HG03439 (cell line): ENCODE data around the gene GDPD5.

Experiments used
- ATAC-seq: cut with Tn5 transposase; IDR thresholded peaks from one replicate; pipeline ENCODE4 v1.9.1; 2021; ENCODE audit warnings: mild to moderate bottlenecking, moderate library complexity; ENCODE audit not compliant: unreplicated experiment

Gene GDPD5

DNA sequence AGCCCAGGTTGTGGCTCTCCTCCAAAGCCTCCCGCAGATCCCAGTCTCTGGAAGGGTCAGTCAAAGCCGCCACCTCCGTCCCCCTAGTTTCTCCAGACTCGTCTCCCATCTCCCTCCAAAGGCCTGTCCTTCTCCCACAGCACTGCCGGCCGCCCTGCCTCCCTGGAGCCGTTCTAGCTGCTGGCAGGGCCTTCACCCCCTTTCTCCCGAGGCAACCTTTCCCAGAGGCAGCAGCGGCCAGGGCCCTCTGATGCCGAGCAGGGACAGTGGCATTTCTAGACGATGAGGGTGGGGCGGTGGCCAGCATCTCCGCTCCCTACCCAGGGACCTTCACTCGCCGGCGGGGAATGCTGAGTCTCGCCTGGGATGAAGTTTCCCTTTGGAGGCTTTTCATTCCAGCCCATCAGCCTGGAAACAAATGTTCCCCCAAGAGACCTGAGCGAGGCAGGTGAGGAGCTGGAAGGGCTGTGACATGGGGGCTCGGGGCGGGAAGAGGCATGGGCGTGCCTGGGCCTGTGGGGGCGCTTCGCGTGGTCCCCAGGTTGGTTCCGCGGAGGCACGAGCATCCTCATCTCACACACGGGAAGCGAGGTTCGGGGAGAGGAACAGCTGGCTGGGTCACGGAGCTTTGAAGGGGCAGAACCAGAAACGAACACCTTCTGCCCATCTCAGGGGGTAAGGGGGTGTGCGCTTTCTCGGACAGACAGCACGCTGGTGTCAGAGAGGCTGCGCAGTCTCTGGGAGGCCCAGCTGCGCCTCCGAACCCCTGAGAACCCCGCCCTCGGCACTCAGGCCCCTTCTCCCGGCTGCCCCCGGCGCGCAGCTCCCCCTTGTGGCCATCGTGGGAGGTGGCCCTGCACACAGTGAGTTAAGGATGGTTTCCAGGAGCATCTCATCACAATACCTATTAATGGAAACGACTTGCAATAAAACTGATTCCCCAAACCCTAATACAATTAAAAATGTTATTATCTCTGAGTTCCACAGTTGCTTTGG, 74.6 kb downstream of the GDPD5 start:
- ATAC-seq: no peak

DNA sequence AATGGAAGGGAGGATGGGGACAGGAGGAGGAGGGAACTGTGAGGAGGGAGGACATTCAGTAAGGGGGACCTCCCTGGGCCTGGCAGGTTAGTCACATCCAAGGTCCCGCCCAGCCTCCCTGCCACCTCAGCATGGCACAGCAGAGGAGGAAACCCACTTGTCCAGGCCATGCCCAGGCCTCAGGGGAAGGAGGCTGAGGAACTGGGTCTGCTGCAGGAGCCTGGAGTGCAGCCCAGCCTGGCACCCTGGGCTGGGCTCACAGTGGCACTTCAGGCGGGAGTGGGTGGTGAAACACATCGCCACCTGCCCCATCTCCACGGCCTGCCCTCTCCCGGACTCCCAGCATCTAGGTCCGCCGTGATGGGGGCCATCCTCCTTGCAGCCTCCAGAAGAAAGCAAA, 75.5 kb downstream of the GDPD5 start:
- ATAC-seq: no peak

DNA sequence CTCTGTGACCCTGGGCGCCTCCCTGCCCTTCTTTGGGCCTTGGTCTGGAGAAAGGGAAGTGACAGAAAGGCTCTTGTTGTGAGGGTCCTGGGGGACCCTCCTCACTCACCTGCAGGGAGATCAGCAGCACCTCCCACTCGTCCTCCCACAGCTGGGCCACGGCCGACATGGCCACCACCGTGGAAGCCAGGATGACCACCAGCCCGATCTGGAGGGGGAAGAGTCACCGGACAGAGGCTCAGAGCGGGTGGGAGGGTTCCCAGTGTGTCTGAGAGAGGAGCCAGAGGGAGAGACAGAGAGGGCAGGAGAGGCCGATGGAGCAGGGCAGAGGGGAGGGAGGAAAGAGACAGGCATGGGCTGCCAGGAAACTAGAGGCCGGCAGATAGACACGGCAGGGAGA, 76.0 kb downstream of the GDPD5 start:
- ATAC-seq: no peak

DNA sequence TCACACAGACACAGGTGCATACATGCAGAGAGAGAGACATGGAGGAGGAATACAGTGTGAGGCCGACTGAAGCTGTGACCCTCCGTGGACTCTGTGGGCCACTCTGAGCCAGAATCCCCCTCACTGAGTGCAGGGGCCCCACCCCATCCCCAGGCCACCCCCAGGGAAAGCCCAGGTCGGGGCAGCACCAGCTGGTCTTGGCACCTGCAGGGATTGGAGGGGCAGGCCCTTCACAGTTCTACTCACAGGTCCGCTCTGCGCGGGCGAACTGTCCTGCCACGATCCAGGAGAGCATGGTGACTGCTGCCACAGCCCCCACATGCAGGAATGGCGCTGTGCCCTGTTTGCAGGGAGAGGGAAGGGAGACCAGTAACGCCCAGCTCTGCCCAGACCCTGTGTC, 76.5 kb downstream of the GDPD5 start:
- ATAC-seq: no peak

DNA sequence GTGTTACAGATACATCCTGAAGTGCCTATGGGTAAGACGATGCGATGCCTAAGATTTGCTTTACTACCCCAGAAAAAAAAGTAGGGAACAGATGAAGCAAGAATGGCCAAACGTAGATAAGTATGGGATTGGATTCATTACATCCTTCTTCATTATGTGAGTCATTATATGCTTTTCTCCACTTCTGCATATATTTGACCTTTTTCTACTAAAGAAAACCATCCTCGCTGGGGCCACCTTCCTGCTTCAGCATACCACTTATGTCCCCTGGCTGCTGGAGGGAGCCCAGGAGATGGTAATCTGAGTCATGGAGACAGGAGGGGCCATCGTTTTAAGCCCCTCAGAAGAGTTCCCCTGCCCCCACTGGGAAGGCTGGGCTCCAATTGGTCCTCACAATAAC, 78.3 kb downstream of the GDPD5 start:
- no peak for ATAC-seq

DNA sequence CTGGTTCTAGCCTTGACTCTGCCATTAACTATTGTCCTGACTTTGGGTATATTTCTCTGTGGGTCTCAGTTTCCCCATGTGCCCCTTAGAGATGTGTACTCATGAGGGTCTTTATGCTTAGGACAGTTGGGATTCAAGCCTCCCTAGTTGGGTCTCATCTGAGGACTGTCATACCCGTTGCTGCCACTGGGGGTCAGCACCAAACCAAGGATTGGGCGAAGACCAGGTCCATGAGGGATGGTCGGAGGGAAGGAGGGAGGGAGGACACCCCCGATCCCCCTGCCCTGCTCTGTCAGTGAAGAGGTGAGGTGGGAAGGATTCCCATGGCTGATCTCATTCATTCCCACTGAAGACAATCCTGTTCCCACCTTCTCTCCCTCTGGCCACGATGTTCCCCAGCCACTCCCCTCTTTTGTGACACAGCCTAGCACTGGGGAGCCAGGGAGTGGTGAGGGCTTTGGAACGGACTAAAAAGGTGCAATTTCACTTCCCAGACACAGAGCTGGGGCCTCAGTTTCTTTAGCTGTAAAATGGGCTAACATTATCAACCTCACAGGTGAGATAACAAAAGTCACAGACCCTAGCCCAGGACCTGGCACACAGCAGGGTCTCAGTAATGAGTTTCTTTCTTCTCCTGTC, 80.3 kb downstream of the GDPD5 start:
- no peak for ATAC-seq

DNA sequence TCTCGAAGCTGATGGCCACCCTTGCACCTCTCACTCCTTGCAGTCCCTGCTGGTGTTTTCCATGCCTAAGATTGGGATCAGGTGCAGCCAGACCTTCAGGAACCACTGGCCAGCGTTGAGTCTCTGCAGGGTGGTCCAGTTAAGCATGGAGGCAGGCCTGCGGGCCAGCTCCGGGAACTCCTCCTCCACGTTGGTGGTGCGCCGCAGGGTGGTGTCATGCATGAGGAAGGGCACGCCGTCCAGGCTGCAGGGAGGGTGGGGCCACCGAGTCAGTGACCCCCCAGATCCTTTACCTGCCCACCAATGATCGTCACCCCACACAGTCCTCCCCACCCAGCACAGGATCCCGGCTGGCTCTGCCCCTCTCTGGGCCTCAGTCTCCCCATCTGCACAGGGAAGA, 82.7 kb downstream of the GDPD5 start:
- ATAC-seq: no peak

DNA sequence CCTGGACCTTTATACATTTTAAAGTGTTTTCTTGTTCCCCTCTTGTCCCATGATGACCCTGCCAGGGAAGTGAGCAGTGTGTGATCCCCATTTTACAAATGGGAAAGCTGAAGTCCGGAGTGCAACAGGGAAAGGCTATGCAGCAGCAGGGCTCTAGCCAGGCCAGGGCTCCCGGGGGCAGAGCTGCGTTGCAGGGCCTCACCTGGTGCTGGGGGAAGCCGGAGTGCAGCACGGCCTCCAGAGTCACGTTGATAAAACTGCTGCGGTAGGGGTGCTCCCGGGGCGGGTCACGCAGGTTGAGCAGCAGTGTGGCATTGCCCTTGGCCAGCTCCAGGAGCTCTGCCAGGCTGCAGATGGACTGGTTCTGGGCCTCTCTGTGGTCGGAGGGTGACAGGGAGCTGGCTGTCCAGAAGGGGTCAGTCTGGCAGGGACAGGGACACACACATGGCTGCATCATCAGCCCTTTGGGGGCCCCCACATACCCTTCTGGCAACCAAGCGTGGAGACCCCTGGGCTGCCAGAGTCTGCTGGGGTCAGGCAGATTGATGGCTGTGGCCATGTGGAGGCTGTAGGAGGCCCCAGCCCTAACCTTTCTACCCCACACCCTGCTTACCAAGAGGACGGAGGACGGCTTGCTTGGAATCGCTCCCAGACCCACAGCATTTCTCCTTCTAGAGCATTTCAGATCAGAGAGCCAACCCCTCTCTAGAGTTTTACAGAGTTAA, 83.4 kb downstream of the GDPD5 start:
- no peak for ATAC-seq

DNA sequence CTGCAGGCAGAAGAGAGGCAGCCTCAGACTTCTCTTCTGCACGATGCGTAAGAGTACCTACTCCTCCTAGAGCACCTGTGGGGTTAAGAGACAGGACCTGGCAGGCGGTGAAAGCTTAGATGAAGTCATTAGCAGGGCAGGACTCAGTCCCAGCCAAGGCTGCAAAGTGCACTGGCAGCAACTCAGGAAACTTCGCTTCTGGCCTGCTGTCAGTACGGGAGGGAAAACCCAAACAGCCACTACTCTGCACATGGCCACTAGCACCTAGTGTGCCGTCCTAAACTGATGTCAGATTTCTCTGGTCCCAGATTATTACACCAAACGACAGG, 84.0 kb downstream of the GDPD5 start:
- no peak for ATAC-seq

DNA sequence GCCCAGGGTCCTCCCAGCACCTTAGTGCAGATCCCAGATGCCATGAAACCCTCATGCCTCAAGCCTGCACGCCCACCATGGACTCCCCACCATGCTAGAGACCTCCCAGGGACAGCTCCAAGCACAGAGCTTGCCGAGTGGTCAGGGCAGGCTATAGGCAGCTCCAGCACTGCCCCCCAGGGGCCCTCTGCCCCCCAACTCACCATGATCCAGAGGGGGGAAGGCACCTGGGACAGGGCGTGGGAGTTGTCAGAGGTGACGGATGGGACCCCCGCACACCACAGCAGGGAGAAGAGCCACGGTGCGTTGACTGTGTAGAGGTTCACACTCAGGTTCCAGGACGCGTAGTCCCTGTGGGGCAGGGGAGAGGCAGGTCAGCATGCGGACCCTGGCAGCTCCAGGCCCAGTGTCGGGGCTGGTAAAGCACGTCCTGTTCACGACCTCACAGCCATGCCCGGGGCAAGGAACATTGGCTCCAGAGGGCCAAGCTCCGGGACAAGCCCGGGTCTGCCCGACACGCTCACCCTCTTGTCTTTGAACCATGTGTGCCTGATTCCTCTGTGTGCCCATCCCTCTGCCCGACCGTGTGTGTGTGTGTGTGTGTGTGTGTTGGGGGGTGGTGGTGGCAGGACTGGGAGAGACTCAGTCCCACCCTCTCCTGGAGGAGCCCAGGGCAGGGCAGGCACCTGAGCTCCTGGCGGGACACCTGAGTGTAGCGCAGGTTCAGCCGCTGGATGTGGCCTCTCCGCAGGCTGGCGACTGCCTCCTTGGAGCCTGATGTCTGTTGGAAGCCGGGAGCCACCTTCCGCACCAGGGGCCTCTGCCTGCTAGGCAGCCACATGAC, 84.6 kb downstream of the GDPD5 start:
- ATAC-seq: no peak

DNA sequence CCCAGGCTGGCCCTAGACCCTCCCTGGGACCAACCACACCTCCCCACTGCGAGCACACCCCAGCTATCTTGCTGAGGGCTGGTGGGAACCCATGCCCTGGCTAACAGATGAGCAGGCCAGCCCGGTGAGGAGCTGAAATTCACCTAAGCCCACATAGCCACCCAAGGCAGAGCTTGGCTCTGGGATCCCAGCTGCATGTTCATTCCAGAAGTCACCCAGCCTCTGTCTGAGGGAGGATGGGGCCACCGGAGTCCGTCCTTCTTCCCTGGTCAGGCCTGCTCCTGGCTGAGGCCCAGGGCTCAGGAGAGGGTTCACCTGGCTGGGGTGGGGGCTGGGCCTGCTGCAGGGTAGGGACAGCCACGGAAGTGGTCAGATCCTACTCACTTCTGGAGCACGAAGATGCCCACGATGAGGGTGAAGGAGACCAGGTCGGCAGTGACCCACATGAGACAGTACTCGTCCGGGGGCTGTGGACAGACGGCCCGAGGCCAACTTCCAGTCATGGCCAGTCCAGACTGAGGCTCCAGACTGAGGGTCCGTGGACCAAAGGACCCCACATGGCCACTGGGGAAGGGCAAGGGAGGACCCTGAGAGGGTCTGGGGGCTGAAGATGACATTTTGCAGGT, 86.1 kb downstream of the GDPD5 start:
- ATAC-seq: no peak

DNA sequence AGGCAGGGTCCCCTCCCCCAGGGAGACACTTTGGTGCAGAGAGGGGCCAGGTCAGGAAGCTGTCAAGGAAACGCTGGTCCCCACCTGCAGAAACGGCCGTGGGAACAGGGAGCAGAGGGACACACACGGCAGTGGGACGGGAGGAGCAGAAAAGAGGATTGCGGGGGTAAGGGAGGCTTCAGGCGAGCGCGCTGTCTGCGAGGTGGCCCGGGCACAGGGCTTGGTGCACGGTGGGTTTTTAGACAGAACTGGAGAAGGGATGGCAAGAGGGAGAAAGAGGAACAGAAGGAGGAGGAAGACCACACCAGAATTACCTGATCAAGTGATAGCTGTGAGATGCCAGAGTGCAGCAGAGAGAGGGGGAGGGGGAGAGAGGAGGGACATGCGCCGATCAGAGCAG, 86.7 kb downstream of the GDPD5 start:
- no peak for ATAC-seq

DNA sequence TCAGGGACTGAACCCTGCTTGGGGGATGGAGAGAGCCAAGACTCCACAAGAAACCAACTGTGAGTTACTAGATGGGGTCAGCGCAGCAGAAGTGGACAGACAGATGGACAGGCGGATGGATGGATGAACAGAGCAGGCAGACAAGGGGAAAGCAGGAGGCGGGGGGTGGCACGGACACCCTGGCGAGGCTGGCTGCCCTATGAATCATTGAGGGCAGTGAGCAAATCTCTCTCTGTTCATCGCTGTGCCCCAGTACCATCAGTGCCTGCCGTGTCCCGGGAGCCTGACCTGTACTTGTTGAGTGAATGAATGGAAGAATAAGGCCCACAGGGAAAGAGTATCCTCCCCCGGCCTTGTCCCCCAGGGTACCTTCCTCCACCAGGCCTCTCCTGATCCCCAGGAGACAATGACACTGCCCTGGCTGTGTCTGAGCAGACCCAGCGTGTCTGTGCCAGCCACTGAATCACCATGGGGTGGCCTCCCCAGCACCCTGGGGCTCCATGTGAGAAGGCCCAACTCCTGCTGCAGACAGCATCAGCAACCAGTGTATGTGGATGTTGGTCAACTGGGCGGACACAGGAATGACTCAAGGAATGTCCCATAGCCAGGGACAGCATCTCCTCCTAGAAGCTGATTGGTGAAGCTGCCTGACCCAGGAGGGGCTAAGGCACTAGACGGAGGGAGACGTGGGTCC, 87.6 kb downstream of the GDPD5 start:
- no peak for ATAC-seq

DNA sequence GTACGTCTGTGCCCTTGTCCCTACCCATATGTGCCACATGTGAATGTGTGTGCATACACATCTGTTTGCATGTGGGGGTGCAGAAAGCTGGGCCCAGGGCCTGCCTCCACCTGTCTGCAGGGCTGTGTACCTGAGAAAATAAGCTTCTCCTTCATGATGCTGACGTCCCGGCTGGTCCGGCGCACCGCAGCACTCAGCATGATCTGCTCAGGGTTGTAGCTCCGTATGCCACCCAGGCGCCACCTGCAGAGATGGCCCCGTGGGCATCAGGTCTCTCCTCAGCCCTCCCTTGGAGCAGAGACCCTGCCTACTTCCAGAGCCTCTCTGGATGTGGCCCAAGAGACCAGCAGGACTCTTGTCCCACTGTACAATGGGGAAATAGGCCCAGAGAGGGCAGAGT, 88.9 kb downstream of the GDPD5 start:
- ATAC-seq: no peak

DNA sequence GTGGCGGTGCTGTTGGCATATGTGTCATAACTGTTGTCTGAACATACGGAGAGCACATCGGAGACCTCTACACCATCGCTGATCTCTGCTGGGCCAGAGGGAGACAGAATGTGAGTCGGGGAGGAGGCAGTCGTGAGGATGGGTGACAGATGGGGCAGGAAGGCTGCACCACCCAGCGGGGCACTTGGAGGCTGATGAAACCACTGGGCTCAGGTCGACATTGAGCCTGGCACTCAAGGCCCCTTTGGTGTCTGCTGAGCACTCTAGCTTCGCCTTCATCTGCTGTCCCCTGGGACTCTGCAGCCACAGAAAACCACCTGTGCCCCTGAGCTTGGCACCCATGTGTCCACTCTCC, 90.2 kb downstream of the GDPD5 start:
- ATAC-seq: no peak

DNA sequence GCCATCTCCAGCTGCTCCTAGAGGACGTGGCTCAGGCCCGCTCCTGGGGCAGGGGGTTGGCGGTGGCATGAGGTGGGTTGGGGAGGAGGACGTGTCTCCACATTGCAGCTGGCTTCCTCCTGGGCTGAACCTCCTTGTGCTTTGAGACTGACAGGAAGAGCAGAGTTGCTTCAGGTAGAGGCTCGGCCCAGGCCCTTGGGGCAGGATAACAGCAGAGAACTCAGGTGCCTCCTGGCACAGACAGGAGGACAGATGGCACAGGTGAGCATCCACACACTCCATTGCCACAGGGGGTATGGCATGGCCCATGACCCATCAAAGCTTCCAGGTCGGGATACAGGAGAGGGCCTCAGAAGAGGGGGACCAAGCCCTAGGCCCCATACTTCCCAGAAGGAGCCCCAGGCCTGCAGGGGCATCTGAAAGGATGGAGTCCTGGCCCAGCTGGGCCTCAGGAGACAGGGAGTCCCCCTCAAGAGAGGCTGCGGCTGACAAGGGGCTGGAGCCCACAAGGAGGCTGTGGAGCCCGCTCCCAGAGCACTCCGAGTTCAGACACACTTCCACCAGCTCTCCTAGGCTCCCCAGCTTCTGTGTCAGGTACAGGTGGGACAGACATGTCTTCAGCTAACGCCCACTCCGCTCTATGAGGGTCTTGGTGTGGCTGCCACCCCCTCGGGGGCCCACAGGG, 90.7 kb downstream of the GDPD5 start:
- no peak for ATAC-seq

DNA sequence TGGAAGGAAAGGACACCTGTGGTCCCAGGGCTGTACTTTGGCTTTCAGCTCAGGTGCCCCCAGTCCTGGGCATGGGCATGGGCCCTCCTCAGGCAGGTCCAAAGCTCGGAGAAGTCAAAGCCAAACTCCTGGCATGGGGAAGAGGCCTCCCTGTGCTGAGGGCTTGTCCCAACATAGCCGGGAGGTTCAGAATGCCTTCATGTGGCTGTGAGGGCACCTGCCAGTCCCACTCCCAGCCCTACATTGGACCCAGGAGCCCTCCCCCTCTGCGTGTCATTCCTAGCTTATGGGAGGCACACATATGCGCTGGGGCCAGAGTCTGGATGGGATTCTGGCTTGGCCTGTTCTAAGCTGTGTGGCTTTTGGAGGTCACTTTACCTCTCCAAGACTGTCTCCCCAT, 91.7 kb downstream of the GDPD5 start:
- no peak for ATAC-seq

DNA sequence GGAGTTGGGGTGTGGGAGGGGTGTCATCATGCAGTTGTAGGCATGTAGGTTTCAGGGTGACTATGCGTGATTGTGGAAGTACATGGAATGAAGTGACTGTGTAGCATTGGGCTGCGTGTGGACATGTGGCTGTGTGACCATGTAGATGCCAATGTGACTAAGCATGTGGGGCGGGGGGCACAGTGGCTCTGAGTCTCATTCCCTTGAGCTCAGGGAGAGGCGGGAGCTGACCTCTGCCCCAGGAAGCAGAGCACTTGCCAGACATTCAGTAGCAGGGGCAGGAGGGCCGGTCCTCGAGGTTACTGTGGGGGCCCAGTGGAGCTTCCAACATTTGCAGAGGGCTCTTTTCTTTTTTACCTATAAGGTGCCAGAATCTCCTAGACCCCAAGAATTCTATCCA, 92.3 kb downstream of the GDPD5 start:
- ATAC-seq: no peak

DNA sequence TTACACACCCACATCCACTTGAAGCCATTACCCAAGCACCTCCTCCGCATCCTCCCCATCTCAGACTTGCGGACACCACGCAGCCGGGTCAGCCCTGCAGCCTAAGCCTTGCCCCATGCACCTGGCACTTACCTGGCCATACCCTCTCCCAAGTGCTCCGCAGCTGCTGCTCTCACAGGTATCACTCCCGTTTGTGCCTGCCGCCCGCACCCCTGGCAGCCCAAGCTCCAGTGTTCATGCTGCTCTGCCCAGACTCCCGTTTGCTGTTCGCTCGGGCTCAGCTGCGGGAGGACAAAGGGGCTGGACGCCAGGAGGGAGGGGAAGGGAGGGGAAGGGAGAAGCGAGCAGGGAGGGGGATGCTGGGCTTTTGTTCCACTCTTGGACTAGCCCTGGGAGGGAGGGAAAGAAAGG, 92.8 kb downstream of the GDPD5 start, which contains the start of gene KLHL35:
KLHL35 (minus strand) TSS at position 293 of the 411 bp plus-strand sequence. CDS start 2,574 bp downstream, outside the sequence.
- no peak for ATAC-seq
